Lower lobe of right lung (tissue), 2 donors: ENCODE data around the gene ABR. TPM values are rescaled to one million over a fixed set of nuclear protein-coding genes. Genes with fewer than 3 reads are reported as not detected.

Source experiments
- ATAC-seq, 2 donors: fragments of 200-7000 bp; cut with Tn5 transposase; one replicate each; pipeline ENCODE4 v1.9.1; 2020 to 2022; ENCODE audit warnings: mild to moderate bottlenecking in 2 of 2, moderate library complexity in 2 of 2
- DNase-seq: peaks from one replicate; pipeline ENCODE4 v3.0.0-alpha.2; 2020
- H3K27ac ChIP-seq: fragments of 200-600 bp; one replicate; pipeline ENCODE4 v1.8.0; 2022
- H3K27me3 ChIP-seq: fragments of 200-600 bp; one replicate; pipeline ENCODE4 v1.8.0; 2022; ENCODE audit warnings: low read depth
- H3K36me3 ChIP-seq: fragments of 200-600 bp; one replicate; pipeline ENCODE4 v1.8.0; 2022; ENCODE audit warnings: mild to moderate bottlenecking
- H3K4me1 ChIP-seq: fragments of 200-600 bp; one replicate; pipeline ENCODE4 v1.8.0; 2022
- H3K4me3 ChIP-seq: fragments of 200-600 bp; one replicate; pipeline ENCODE4 v1.8.0; 2022; ENCODE audit warnings: mild to moderate bottlenecking
- H3K9me3 ChIP-seq: fragments of 200-600 bp; one replicate; pipeline ENCODE4 v1.8.0; 2022
- CTCF ChIP-seq: fragments of 200-600 bp; IDR thresholded peaks from one replicate; pipeline ENCODE4 v1.8.0; 2022; ENCODE audit warnings: antibody characterized with exemption, mild to moderate bottlenecking
- intact Hi-C: fragments of 100-400 bp; cut with DNase I; formaldehyde crosslinking; loops from one replicate; pipeline ENCODE4 v1.11.0; 2022
- total RNA-seq: library from RNA; stranded (reverse); fragmentation: NEBNext Ultra II Directional; extraction: Animal tissue kit (Norgen Biotek cat#: 25700); gene quantifications from one replicate; pipeline ENCODE4 v1.2.1, GENCODE V29; 2021
- donor health status: DM: no; HTN: yes; CAD: no; lungs with severe emphysema.

ABR gene
- total RNA-seq, 1 donor from 2014 or later: 212 TPM

GRCh38 chr17:1126250-1126797 is 53.5 kb downstream of the ABR start:
- Histone ChIP-seq H3K4me3 (no peak overlapping the region), H3K4me1 (peaks cover 23% of the 10 kb centered on the region), H3K27ac (no peak overlapping the region), H3K36me3 (no peaks in the 10 kb centered on the region), H3K27me3 (no peaks in the 10 kb centered on the region), H3K9me3 (no peaks in the 10 kb centered on the region)
- intact Hi-C loops: no loop called here
- ATAC-seq: no peak
- no peak for DNase-seq
- no peak for TF ChIP-seq CTCF

DNA sequence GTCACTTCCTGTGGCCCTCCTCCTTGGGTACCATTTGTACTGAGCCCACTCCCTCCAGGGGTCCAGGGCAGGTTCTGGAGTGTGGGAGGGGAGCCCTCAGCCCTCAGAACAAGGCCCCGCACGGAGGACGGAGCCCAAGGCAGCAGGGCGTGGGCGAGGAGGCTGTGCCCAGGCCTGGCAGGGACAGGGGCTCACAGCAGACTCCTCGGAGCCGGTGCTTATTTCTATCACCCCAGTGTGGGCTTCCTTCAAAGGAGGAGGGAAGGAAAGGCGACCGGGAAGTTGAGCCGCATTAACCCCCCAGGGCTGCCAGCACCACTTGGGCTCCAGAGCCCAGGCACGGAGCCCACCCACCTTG is 54.0 kb downstream of the ABR start:
- Histone ChIP-seq H3K36me3 (no peaks in the 10 kb centered on the region), H3K4me3 (no peak overlapping the region), H3K27me3 (no peaks in the 10 kb centered on the region), H3K9me3 (no peaks in the 10 kb centered on the region), H3K27ac (no peak overlapping the region), H3K4me1 (peaks cover 23% of the 10 kb centered on the region)
- ATAC-seq (no peak), DNase-seq (no peak)
- intact Hi-C loops: no loop called here
- TF ChIP-seq CTCF: no peak

DNA sequence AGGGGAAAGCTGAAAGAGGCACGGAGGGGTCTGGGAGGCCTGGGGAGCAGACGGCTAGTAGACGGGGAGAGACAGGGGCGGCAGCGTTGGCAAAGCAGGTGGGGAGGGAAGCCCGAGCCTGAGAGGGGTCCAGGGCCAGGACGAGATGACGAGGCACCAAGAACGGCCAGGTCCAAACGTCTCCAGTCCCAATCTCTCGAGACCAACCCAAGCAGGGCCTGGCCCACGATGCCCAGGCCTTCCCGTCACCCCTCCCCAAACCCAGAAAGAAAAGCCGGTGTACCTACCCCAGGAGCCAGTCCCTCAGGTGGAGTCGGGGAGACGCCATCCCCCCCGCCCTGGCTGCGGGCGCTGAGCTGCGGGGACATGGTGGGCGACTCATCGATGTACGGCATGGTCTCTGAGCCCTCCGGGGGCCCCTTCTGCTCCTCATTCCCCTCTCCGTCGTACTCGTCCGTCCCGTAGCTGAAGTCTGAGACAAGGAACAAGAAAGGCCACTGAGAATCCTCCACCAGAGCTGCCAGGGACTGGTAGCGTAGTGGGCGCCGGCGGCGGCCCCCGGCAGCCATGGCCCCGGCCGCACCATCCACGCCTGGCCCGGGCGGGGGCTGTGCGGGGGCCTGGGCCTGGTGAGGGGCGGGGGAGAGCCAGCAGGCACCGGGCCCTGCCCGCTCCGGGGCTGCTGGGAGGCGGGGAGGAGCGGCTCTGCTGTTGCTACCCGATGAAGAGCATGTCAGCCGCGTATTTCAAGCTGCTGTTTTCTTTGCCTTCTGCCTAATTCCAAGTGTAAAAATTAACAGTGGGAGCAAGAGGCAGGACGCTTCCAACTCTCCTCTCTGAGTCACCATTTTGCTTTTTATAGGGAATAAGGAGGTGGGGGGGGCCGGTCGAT is 54.6 kb downstream of the ABR start:
- Histone ChIP-seq H3K4me3 (no peak overlapping the region), H3K4me1 (peaks cover 23% of the 10 kb centered on the region), H3K27ac (no peak overlapping the region), H3K9me3 (no peaks in the 10 kb centered on the region), H3K36me3 (no peaks in the 10 kb centered on the region), H3K27me3 (no peaks in the 10 kb centered on the region)
- DNase-seq (no peak), ATAC-seq (no peak)
- intact Hi-C loops: no loop called here
- no peak for TF ChIP-seq CTCF

DNA sequence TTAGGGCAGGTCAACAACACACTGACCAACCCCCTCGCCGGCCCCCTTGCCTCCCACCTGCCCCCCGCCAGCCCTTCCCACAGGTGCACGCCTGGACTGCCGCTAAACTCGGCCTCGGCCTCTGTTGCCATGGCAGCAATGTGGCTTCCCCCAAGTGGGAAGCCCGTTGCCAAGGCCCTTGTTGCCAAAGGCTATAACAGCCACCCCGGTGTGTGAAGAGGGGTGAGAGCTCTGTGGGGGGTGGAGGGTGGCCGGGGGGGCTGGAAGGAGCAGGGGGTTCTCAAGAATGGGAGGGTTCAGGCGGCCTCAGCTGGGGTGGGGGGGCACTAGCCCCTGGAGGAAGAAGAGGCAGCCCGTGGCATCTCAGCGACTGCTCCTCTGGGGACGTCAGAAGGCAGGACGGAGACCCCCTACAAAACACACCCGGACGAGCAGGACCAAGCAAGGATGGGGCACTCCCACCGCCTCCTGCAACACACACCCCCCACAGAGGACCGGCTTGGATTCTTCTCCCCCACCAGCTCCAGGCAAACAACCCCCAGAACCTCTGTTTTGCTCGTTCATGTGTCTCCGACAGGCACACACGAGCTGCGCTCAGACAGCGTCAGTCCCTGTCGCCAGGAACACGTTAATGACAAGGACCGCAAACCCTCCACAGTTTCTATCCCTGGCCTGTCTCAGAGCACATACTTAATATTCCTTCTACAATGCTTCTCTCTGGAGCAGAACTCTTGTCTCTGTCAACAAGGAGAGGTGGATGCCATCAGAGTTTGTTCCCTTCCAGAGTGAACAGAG is 55.7 kb downstream of the ABR start:
- Histone ChIP-seq H3K9me3 (no peaks in the 10 kb centered on the region), H3K36me3 (no peaks in the 10 kb centered on the region), H3K4me1 (peaks cover 23% of the 10 kb centered on the region), H3K27me3 (no peaks in the 10 kb centered on the region), H3K27ac (no peak overlapping the region), H3K4me3 (no peak overlapping the region)
- intact Hi-C loops: no loop called here
- no peak for ATAC-seq
- no peak for DNase-seq
- no peak for TF ChIP-seq CTCF

DNA sequence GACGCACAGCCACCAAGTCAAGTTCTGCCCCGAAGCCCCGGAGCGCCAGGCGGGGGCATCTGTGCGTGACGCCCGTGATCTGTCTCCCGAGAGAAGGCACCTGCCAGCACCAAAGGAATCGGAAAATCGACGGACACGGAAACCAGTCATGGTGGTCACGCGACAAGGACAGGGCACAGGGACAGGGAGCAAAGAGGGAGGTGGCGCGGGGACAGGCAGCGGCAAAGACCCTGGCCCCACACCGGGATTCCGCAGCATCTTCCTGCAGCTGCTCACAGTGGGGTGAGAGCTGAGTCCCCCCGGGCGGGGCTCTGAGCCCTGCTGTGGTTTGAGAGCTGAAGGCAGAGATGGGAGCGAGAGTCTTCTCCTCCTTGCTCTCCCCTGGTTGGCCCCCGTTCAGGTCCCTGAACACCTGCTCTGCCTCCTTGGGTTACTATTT is 56.4 kb downstream of the ABR start:
- DNase-seq: no peak
- H3K4me3 ChIP-seq: peak overlapping the region; percentile 3
- peak overlapping the region; percentile 53 for H3K27ac ChIP-seq
- no peaks in the 10 kb centered on the region for H3K9me3 ChIP-seq
- intact Hi-C loops: no loop called here
- no peak for TF ChIP-seq CTCF
- peaks cover 23% of the 10 kb centered on the region for H3K4me1 ChIP-seq
- H3K27me3 ChIP-seq: no peaks in the 10 kb centered on the region
- peak in 1 of 2 donors; percentile 4 for ATAC-seq
- H3K36me3 ChIP-seq: no peaks in the 10 kb centered on the region
